HepG2 (cell line): Measurements from ENCODE around the gene HAND1. TPM values are rescaled to one million over a fixed set of nuclear protein-coding genes. Genes with fewer than 3 reads are reported as not detected.

Source experiments
- ATF1 ChIP-seq: IDR thresholded peaks from 2 replicates; pipeline ENCODE4 v1.6.1; 2016; ENCODE audit warnings: mild to moderate bottlenecking, control low read depth
- CBFB ChIP-seq: sonication (generic); formaldehyde crosslinking; IDR thresholded peaks from 2 replicates; pipeline ENCODE4 v1.4.0; 2020; ENCODE audit warnings: missing genetic modification reagents
- FOXA3 ChIP-seq: IDR thresholded peaks from 2 replicates; pipeline ENCODE4 v1.6.1; 2016; ENCODE audit warnings: missing genetic modification reagents, missing compliant biosample characterization
- HOXA3 ChIP-seq: sonication (generic); formaldehyde crosslinking; IDR thresholded peaks from 2 replicates; pipeline ENCODE4 v1.5.0; 2020; ENCODE audit warnings: missing genetic modification reagents
- NR2F1 ChIP-seq, 2 experiments: fragments of 450-650 bp in 1 of 2; formaldehyde crosslinking in 1 of 2; IDR thresholded peaks; 2 replicates each; pipeline versions ENCODE4 v1.5.0 to v1.6.1; 2016 to 2020; ENCODE audit warnings: mild to moderate bottlenecking in 1 of 2, missing compliant biosample characterization in 1 of 2, missing genetic modification reagents in 1 of 2, moderate library complexity in 1 of 2
- SALL2 ChIP-seq: sonication (generic); formaldehyde crosslinking; IDR thresholded peaks from 2 replicates; pipeline ENCODE4 v1.8.1; 2023; ENCODE audit warnings: mild to moderate bottlenecking, missing genetic modification reagents, inconsistent platforms
- SSRP1 ChIP-seq: IDR thresholded peaks from 2 replicates; pipeline ENCODE4 v1.6.1; 2016; ENCODE audit warnings: control low read depth
- YY1 ChIP-seq: IDR thresholded peaks from 2 replicates; pipeline ENCODE4 v1.6.1; 2011; ENCODE audit warnings: low read length, low read depth, moderate library complexity, mild to moderate bottlenecking; ENCODE audit not compliant: insufficient read depth, insufficient replicate concordance
- ZFP90 ChIP-seq: sonication (generic); formaldehyde crosslinking; IDR thresholded peaks from 2 replicates; pipeline ENCODE4 v1.8.0; 2022; ENCODE audit warnings: missing genetic modification reagents, mild to moderate bottlenecking, inconsistent platforms, borderline replicate concordance
- ZMAT3 ChIP-seq: sonication (generic); formaldehyde crosslinking; conservative IDR thresholded peaks from 2 replicates; pipeline ENCODE4 v1.7.0; 2021; ENCODE audit warnings: missing genetic modification reagents
- ZMYM4 ChIP-seq: sonication (generic); formaldehyde crosslinking; IDR thresholded peaks from 2 replicates; pipeline ENCODE4 v1.8.1; 2023; ENCODE audit warnings: mild to moderate bottlenecking, missing genetic modification reagents
- ZNF207 ChIP-seq: fragments of 450-650 bp; IDR thresholded peaks from 2 replicates; pipeline ENCODE4 v1.6.1; 2016; ENCODE audit warnings: antibody characterized with exemption, borderline replicate concordance
- ZNF263 ChIP-seq: sonication (generic); formaldehyde crosslinking; IDR thresholded peaks from 2 replicates; pipeline ENCODE4 v1.4.0; 2020; ENCODE audit warnings: missing genetic modification reagents
- ZNF557 ChIP-seq: sonication (generic); formaldehyde crosslinking; IDR thresholded peaks from 2 replicates; pipeline ENCODE4 v1.4.0; 2020; ENCODE audit warnings: missing genetic modification reagents
- ZNF629 ChIP-seq: sonication (generic); formaldehyde crosslinking; conservative IDR thresholded peaks from 2 replicates; pipeline ENCODE4 v1.5.0; 2020; ENCODE audit warnings: missing genetic modification reagents
- ZNF816 ChIP-seq: sonication (generic); formaldehyde crosslinking; IDR thresholded peaks from 2 replicates; pipeline ENCODE4 v1.8.0; 2022; ENCODE audit warnings: missing genetic modification reagents, mild to moderate bottlenecking, borderline replicate concordance
- ZSCAN20 ChIP-seq: sonication (generic); formaldehyde crosslinking; IDR thresholded peaks from 2 replicates; pipeline ENCODE4 v1.4.0; 2020; ENCODE audit warnings: missing genetic modification reagents, mild to moderate bottlenecking, borderline replicate concordance
- polyA plus RNA-seq, 8 experiments: library from polyadenylated mRNA; depleted of rRNA in 3 of 8; stranded (reverse) in 7 of 8; unstranded in 1 of 8; fragments of >200 nt; fragmentation: Illumina TruSeq in 4 of 8; extraction: Trizol in 4 of 8; gene quantifications; 2 replicates each; pipeline versions ENCODE4 v1.2.1 to v1.2.3, GENCODE V29; 2011 to 2016; ENCODE audit warnings: low read depth in 4 of 8, missing spikeins in 1 of 8, mixed read lengths in 1 of 8; ENCODE audit not compliant: insufficient read depth in 1 of 8
- total RNA-seq, 5 experiments: library from RNA; depleted of rRNA; stranded (reverse); fragments of >200 nt; fragmentation: Illumina TruSeq; extraction: Trizol; gene quantifications; 2 replicates each; pipeline ENCODE4 v1.2.3, GENCODE V29; 2016; ENCODE audit warnings: low read depth in 1 of 5
- TF ChIP-seq, protein P1 (sequence below): sonication (generic); formaldehyde crosslinking; IDR thresholded peaks from 2 replicates; pipeline ENCODE4 v1.4.0; 2020; ENCODE audit warnings: missing genetic modification reagents
- TF ChIP-seq, protein P2 (sequence below): sonication (generic); formaldehyde crosslinking; conservative IDR thresholded peaks from 2 replicates; pipeline ENCODE4 v1.4.0; 2020; ENCODE audit warnings: missing genetic modification reagents
- TF ChIP-seq, protein P3 (sequence below): sonication (generic); formaldehyde crosslinking; IDR thresholded peaks from 2 replicates; pipeline ENCODE4 v1.4.0; 2020; ENCODE audit warnings: low read depth, mild to moderate bottlenecking, missing genetic modification reagents
- TF ChIP-seq, protein P4 (sequence below): IDR thresholded peaks from 2 replicates; pipeline ENCODE4 v1.6.1; 2016; ENCODE audit warnings: missing compliant biosample characterization, missing genetic modification reagents, borderline replicate concordance

The HAND1 gene
- total and polyA plus RNA-seq, 2 of the 13 experiments (the other 11 are each of a cell fraction or from before 2014, with no cell fraction given): not detected

DNA sequence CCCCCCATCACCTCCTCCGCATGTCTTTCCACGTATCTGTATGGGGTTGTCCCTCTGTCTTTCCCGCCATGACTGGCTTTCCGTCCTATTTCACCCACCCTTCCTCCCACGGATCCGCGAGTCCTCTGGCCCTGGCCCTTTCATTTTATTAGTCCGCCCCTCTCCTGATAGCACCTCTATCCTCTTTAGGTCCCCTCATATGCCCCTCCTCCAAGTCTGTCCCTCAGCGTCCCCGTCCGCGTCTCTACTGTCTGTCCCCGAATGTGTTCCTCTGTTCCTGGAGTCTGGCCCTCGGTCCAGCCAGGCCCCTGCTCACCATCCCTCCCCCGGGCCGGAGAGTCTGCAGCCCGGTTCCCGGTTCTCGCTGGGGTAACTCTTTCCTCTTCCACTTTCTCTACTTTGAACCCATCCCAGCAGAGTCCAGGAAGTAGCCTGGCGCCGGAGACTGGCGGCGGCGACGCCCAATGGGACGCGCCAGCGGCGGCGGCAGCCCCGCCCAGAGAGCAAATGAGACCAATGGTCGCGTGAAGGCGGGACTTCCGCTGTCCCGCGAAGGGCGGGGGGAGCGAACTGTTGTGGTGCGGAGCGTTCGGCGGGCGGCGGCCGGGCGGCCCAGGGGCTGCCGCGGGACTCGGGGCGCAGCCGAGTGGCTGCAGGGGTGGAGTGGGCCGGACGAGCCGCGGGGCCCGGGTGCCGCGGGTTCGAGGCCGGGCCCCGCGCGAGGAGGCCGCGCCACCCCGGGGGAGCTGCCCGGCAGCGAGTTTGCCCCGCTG lies 32.4 kb downstream of the HAND1 start, which contains the start of gene SAP30L (continued):
- TF ChIP-seq, protein P1, sequence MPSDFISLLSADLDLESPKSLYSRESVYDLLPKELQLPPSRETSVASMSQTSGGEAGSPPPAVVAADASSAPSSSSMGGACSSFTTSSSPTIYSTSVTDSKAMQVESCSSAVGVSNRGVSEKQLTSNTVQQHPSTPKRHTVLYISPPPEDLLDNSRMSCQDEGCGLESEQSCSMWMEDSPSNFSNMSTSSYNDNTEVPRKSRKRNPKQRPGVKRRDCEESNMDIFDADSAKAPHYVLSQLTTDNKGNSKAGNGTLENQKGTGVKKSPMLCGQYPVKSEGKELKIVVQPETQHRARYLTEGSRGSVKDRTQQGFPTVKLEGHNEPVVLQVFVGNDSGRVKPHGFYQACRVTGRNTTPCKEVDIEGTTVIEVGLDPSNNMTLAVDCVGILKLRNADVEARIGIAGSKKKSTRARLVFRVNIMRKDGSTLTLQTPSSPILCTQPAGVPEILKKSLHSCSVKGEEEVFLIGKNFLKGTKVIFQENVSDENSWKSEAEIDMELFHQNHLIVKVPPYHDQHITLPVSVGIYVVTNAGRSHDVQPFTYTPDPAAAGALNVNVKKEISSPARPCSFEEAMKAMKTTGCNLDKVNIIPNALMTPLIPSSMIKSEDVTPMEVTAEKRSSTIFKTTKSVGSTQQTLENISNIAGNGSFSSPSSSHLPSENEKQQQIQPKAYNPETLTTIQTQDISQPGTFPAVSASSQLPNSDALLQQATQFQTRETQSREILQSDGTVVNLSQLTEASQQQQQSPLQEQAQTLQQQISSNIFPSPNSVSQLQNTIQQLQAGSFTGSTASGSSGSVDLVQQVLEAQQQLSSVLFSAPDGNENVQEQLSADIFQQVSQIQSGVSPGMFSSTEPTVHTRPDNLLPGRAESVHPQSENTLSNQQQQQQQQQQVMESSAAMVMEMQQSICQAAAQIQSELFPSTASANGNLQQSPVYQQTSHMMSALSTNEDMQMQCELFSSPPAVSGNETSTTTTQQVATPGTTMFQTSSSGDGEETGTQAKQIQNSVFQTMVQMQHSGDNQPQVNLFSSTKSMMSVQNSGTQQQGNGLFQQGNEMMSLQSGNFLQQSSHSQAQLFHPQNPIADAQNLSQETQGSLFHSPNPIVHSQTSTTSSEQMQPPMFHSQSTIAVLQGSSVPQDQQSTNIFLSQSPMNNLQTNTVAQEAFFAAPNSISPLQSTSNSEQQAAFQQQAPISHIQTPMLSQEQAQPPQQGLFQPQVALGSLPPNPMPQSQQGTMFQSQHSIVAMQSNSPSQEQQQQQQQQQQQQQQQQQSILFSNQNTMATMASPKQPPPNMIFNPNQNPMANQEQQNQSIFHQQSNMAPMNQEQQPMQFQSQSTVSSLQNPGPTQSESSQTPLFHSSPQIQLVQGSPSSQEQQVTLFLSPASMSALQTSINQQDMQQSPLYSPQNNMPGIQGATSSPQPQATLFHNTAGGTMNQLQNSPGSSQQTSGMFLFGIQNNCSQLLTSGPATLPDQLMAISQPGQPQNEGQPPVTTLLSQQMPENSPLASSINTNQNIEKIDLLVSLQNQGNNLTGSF (CRISPR knock-in tag): 0 out of 2 replicates have a peak, but pooled peaks have one; percentile 7
- TF ChIP-seq, protein P2, sequence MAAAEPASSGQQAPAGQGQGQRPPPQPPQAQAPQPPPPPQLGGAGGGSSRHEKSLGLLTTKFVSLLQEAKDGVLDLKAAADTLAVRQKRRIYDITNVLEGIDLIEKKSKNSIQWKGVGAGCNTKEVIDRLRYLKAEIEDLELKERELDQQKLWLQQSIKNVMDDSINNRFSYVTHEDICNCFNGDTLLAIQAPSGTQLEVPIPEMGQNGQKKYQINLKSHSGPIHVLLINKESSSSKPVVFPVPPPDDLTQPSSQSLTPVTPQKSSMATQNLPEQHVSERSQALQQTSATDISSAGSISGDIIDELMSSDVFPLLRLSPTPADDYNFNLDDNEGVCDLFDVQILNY (CRISPR knock-in tag): 0 out of 2 replicates have a peak, but pooled peaks have one; percentile 25
- TF ChIP-seq ATF1: no peak
- no peak for TF ChIP-seq ZFP90 (CRISPR knock-in tag)
- no peak for TF ChIP-seq ZNF207
- no peak for TF ChIP-seq ZMAT3 (CRISPR knock-in tag)
- no peak; the same call in 1 of the 2 replicates for TF ChIP-seq HOXA3 (CRISPR knock-in tag)
- no peak for TF ChIP-seq FOXA3 (CRISPR knock-in tag)
- TF ChIP-seq, protein P3, sequence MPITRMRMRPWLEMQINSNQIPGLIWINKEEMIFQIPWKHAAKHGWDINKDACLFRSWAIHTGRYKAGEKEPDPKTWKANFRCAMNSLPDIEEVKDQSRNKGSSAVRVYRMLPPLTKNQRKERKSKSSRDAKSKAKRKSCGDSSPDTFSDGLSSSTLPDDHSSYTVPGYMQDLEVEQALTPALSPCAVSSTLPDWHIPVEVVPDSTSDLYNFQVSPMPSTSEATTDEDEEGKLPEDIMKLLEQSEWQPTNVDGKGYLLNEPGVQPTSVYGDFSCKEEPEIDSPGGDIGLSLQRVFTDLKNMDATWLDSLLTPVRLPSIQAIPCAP (CRISPR knock-in tag): no peak
- TF ChIP-seq ZMYM4 (CRISPR knock-in tag): 0 out of 2 replicates have a peak, but pooled peaks have one; percentile 53
- TF ChIP-seq ZNF629: no peak
- no peak for TF ChIP-seq NR2F1 (CRISPR knock-in tag; IDR thresholded peaks at IDR 0.05)
- TF ChIP-seq, protein P4, sequence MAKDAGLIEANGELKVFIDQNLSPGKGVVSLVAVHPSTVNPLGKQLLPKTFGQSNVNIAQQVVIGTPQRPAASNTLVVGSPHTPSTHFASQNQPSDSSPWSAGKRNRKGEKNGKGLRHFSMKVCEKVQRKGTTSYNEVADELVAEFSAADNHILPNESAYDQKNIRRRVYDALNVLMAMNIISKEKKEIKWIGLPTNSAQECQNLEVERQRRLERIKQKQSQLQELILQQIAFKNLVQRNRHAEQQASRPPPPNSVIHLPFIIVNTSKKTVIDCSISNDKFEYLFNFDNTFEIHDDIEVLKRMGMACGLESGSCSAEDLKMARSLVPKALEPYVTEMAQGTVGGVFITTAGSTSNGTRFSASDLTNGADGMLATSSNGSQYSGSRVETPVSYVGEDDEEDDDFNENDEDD: peak; percentile 49; the same call in 1 of the 2 replicates
- TF ChIP-seq SALL2 (CRISPR knock-in tag): peak; percentile 75; the same call in 1 of the 2 replicates
- 0 out of 2 replicates have a peak, but pooled peaks have one; percentile 22 for TF ChIP-seq ZNF557
- peak; percentile 69; the same call in 1 of the 2 replicates for TF ChIP-seq ZNF816 (CRISPR knock-in tag)
- 0 out of 2 replicates have a peak, but pooled peaks have one; percentile 29 for TF ChIP-seq CBFB (CRISPR knock-in tag)
- TF ChIP-seq ZSCAN20: no peak
- 0 out of 2 replicates have a peak, but pooled peaks have one; percentile 12 for TF ChIP-seq SSRP1 (CRISPR knock-in tag)
- TF ChIP-seq ZNF263 (CRISPR knock-in tag): no peak
- TF ChIP-seq YY1: peak; percentile 29
